Measurements from ENCODE around the gene RPS19BP1.

RPS19BP1 gene

DNA sequence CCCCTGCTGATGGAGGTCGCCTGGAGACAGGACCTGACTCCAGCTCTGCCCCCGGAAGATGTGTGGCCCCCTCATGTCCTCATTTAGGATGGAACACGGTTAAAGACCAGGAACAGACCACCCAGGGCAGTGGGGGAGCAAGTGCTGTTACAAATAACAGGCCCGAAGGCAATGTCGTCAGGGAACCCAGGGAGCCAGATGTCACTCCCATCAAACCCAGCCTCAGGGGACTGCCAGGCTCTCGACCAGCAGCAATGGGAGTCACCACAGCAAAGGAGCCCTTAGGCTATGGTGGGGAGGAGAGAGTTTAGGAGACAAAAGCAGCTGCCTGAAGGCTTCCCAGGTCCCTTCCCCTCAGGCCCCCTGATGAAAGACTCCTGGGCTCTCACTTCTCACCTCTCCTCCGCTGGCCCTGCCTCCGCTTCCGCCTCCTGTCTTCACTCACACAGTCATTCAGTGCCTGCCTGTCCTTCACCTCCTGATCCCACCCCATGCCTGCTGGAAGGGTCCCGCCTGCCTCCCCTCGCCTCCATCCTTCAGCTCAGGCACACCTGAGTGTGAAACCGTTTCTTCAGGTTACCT is 4.4 kb downstream of the RPS19BP1 start:
- TF ChIP-seq CTCF (IDR thresholded peaks at IDR 0.05; ENCODE audit: low read depth, low read length), result no peak
- DNase-seq (ENCODE audit: extremely low read depth, low read depth), result no peak

DNA sequence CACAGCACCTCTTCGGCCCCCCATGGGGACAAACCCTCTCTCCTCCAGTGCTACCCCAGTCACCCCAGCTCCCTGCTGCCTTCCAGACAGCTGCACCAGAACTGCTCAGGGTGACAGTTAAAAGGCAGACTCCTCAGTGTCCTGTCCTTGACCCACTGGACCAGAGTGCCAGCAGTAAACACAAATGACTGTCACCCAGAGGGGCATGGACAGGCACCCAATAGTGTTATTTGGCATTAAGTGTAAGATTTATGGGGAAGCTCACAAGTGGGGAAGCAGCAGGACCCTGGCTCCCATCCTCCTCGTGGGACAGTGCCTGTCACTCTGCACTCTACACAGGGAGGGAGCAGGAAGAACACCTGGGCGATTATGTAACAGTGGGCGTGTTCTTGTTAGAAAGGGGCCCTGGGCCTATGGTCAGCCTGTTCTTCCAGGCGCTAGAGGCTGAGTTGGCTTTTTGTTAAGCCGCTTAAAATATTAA is 5.0 kb downstream of the RPS19BP1 start:
- no peak for TF ChIP-seq CTCF (IDR thresholded peaks at IDR 0.05; ENCODE audit: low read depth, low read length)
- DNase-seq (ENCODE audit: extremely low read depth, low read depth), result no peak

DNA sequence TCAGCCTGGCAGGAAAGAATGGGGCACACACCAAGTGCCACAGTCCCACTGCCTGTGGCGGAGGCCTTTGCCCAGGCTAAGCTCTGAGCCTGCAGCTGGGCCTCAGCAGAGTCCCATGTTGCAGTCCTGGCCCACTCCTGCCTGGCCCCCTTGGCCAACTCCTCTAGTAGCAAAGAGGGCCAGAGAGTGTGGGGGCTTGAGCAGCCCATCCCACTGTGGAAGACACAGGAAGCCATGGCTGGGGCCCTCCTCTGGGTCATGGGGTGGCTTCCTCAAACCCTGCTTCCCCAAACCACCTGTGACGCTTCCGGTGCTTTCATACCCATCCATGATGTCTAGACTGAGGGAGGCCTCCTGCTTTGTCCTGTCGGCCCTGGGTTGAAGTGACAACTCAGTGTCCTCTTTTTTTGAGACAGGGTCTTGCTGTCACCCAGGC is 5.8 kb downstream of the RPS19BP1 start:
- DNase-seq (ENCODE audit: extremely low read depth, low read depth), result no peak
- TF ChIP-seq CTCF (IDR thresholded peaks at IDR 0.05; ENCODE audit: low read depth, low read length), result no peak

- no peak for DNase-seq (ENCODE audit: extremely low read depth, low read depth)
- TF ChIP-seq CTCF (IDR thresholded peaks at IDR 0.05; ENCODE audit: low read depth, low read length), result no peak
These were observed 6.9 kb downstream of the RPS19BP1 start for GRCh38 chr22:39525658-39525975.

GRCh38 chr22:39524753-39525657 is 7.5 kb downstream of the RPS19BP1 start:
- no peak for TF ChIP-seq CTCF (IDR thresholded peaks at IDR 0.05; ENCODE audit: low read depth, low read length)
- no peak for DNase-seq (ENCODE audit: extremely low read depth, low read depth)

DNA sequence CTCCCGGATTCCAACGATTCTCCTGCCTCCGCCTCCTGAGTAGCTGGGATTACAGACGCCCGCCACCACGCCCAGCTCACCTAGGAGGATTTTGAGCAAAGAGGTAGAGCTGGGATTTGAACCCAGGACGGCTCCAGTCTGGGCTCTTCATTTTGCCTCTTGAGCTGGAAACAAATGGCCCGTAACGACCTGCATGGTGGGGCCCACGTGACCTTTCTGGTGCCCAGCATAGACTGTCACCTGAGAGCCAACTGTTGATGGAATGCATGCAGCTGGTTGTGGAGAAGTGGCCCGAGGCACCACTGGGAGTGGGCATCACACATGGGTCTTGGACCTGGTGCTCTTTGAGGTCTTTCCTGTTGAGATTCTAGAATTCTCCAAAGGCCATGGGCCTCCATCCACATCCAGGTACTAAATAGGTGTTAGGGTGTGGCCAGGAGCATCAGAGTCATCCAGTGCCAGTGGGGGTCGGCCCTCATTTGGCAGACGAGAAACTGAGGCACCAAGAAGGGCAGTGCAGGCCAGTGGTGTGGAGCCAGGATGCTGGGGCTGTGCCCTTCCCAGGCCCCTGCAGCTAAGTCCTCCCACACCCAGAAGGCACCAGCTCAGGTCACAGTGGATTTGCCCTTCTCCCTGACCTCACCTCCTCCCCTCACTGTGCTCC is 8.3 kb downstream of the RPS19BP1 start:
- no peak for TF ChIP-seq CTCF (IDR thresholded peaks at IDR 0.05; ENCODE audit: low read depth, low read length)
- DNase-seq (ENCODE audit: extremely low read depth, low read depth), result no peak

Measured in AG09319 (cell line).